GM21737 (cell line): Measurements from ENCODE around the gene TSPAN14.

ENCODE experiments used
- ATAC-seq: cut with Tn5 transposase; IDR thresholded peaks from one replicate; pipeline ENCODE4 v1.9.1; 2021; ENCODE audit warnings: mild to moderate bottlenecking, moderate library complexity; ENCODE audit not compliant: unreplicated experiment

Gene TSPAN14

GRCh38 chr10:80502621-80503583 is 48.8 kb downstream of the TSPAN14 start:
- ATAC-seq, result no peak

GRCh38 chr10:80503584-80504157 is 49.6 kb downstream of the TSPAN14 start:
- ATAC-seq, result no peak

GRCh38 chr10:80504158-80504811 is 50.2 kb downstream of the TSPAN14 start:
- ATAC-seq, result no peak

- no peak for ATAC-seq
Measured at GRCh38 chr10:80504897-80505465, 50.9 kb downstream of the TSPAN14 start.

GRCh38 chr10:80506189-80506575 is 52.1 kb downstream of the TSPAN14 start:
- ATAC-seq, result no peak

- no peak for ATAC-seq
Measured at GRCh38 chr10:80506836-80507487, 52.9 kb downstream of the TSPAN14 start.

GRCh38 chr10:80509108-80509402 is 54.9 kb downstream of the TSPAN14 start:
- ATAC-seq, result no peak

GRCh38 chr10:80509403-80510161 is 55.5 kb downstream of the TSPAN14 start:
- ATAC-seq, result no peak

- no peak for ATAC-seq
Measured at GRCh38 chr10:80512031-80512526, 58.0 kb downstream of the TSPAN14 start.

- no peak for ATAC-seq
Measured at GRCh38 chr10:80513106-80513505, 59.0 kb downstream of the TSPAN14 start.

GRCh38 chr10:80515511-80515910 is 61.4 kb downstream of the TSPAN14 start:
- no peak for ATAC-seq

GRCh38 chr10:80515941-80516340 is 61.8 kb downstream of the TSPAN14 start:
- ATAC-seq, result no peak

- ATAC-seq, result no peak
Measured at GRCh38 chr10:80516506-80517075, 62.5 kb downstream of the TSPAN14 start.

- no peak for ATAC-seq
Measured at GRCh38 chr10:80517416-80518142, 63.5 kb downstream of the TSPAN14 start.

- ATAC-seq, result no peak
Measured at GRCh38 chr10:80518143-80518806, 64.2 kb downstream of the TSPAN14 start.

- no peak for ATAC-seq
Measured at GRCh38 chr10:80518807-80519360, 64.8 kb downstream of the TSPAN14 start.

GRCh38 chr10:80519936-80520650 is 66.0 kb downstream of the TSPAN14 start:
- ATAC-seq, result no peak
